Neuronal stem cell (in vitro differentiated cells): ENCODE data around the gene SLC2A9.

Source experiments
- DNase-seq: peaks from one replicate; pipeline ENCODE4 v3.0.0-alpha.2; 2013; ENCODE audit warnings: low spot score
- H2AFZ ChIP-seq: one replicate; pipeline ENCODE4 v1.6.1; 2013; ENCODE audit warnings: mild to moderate bottlenecking, low read length, inconsistent platforms
- H2AK5ac ChIP-seq: 2 replicates; pipeline ENCODE4 v1.6.1; 2013; ENCODE audit warnings: low read depth, mild to moderate bottlenecking, inconsistent platforms, low read length, moderate library complexity, mixed read lengths
- H2BK120ac ChIP-seq: 2 replicates; pipeline ENCODE4 v1.6.1; 2013; ENCODE audit warnings: low read depth, mild to moderate bottlenecking, inconsistent platforms, low read length, moderate library complexity, mixed read lengths
- H2BK12ac ChIP-seq: one replicate; pipeline ENCODE4 v1.6.1; 2013; ENCODE audit warnings: low read length, inconsistent platforms
- H2BK15ac ChIP-seq: 2 replicates; pipeline ENCODE4 v1.6.1; 2013; ENCODE audit warnings: mild to moderate bottlenecking, low read length, inconsistent platforms, mixed read lengths
- H2BK5ac ChIP-seq: one replicate; pipeline ENCODE4 v1.6.1; 2013; ENCODE audit warnings: inconsistent platforms, mild to moderate bottlenecking, low read length, moderate library complexity
- H3K14ac ChIP-seq: one replicate; pipeline ENCODE4 v1.6.1; 2013; ENCODE audit warnings: low read length, inconsistent platforms
- H3K18ac ChIP-seq: 2 replicates; pipeline ENCODE4 v1.6.1; 2013; ENCODE audit warnings: low read length, inconsistent platforms
- H3K23ac ChIP-seq: 2 replicates; pipeline ENCODE4 v1.6.1; 2013; ENCODE audit warnings: low read depth, mild to moderate bottlenecking, mixed read lengths, low read length, inconsistent platforms; ENCODE audit not compliant: poor library complexity
- H3K27ac ChIP-seq: replicated peaks from 3 replicates; pipeline ENCODE4 v1.5.1; 2013; ENCODE audit warnings: low read length, inconsistent platforms
- H3K27me3 ChIP-seq, 3 experiments: 2 replicates each; pipeline ENCODE4 v1.6.1; 2013; ENCODE audit warnings: low read length in 3 of 3, mild to moderate bottlenecking in 2 of 3, inconsistent platforms in 1 of 3, low read depth in 1 of 3, mixed read lengths in 1 of 3, moderate library complexity in 1 of 3; ENCODE audit not compliant: control insufficient read depth in 3 of 3, insufficient read depth in 3 of 3
- H3K36me3 ChIP-seq, 2 donors: replicated peaks in 1 of 2; 2 replicates each; pipeline ENCODE4 v1.6.1; 2013; ENCODE audit warnings: low read length in 2 of 2; ENCODE audit not compliant: control insufficient read depth in 2 of 2, insufficient read depth in 2 of 2
- H3K4ac ChIP-seq: 2 replicates; pipeline ENCODE4 v1.6.1; 2013; ENCODE audit warnings: inconsistent platforms, mild to moderate bottlenecking, low read length, moderate library complexity
- H3K4me1 ChIP-seq, 2 donors: 1 replicate in 1 of 2; 2 replicates in 1 of 2; pipeline ENCODE4 v1.6.1; 2013; ENCODE audit warnings: low read length in 2 of 2, low read depth in 1 of 2; ENCODE audit not compliant: control insufficient read depth in 2 of 2, insufficient read depth in 1 of 2
- H3K4me2 ChIP-seq: one replicate; pipeline ENCODE4 v1.6.1; 2013; ENCODE audit warnings: mild to moderate bottlenecking, low read length, inconsistent platforms; ENCODE audit not compliant: insufficient read depth, poor library complexity, severe bottlenecking
- H3K4me3 ChIP-seq, 2 donors: 2 replicates each; pipeline ENCODE4 v1.5.1; 2013; ENCODE audit warnings: low read length in 2 of 2, mild to moderate bottlenecking in 2 of 2, inconsistent platforms in 1 of 2, moderate library complexity in 1 of 2
- H3K79me1 ChIP-seq: one replicate; pipeline ENCODE4 v1.6.1; 2013; ENCODE audit warnings: low read depth, mild to moderate bottlenecking, inconsistent platforms, low read length, moderate library complexity
- H3K9ac ChIP-seq: one replicate; pipeline ENCODE4 v1.6.1; 2013; ENCODE audit warnings: mild to moderate bottlenecking, low read depth, low read length, inconsistent platforms; ENCODE audit not compliant: poor library complexity
- H3K9me3 ChIP-seq, 2 donors: replicated peaks in 1 of 2; 2 replicates each; pipeline versions ENCODE3 to v1.6.1; 2013; ENCODE audit warnings: low read length in 2 of 2, mild to moderate bottlenecking in 2 of 2, inconsistent platforms in 1 of 2, low read depth in 1 of 2, mixed read lengths in 1 of 2, moderate library complexity in 1 of 2; ENCODE audit not compliant: control insufficient read depth in 2 of 2, insufficient read depth in 1 of 2
- H4K8ac ChIP-seq: one replicate; pipeline ENCODE4 v1.6.1; 2013; ENCODE audit warnings: low read depth, mild to moderate bottlenecking, inconsistent platforms, low read length, moderate library complexity
- H4K91ac ChIP-seq: one replicate; pipeline ENCODE4 v1.6.1; 2013; ENCODE audit warnings: low read length, low read depth, mild to moderate bottlenecking, inconsistent platforms; ENCODE audit not compliant: poor library complexity
- WGBS, 2 donors: extraction: QIAGEN DNeasy Blood & Tissue Kit; methylation state at CpG; one replicate each; pipeline ENCODE4 v1.1.7; 2013; ENCODE audit warnings: missing lambda C conversion rate in 2 of 2, mixed read lengths in 1 of 2; ENCODE audit not compliant: insufficient read length in 2 of 2, insufficient replicate concordance in 1 of 2; ENCODE audit errors: extremely low coverage in 2 of 2; 5-methylcytosine and 5-hydroxymethylcytosine counted together

SLC2A9 gene

DNA sequence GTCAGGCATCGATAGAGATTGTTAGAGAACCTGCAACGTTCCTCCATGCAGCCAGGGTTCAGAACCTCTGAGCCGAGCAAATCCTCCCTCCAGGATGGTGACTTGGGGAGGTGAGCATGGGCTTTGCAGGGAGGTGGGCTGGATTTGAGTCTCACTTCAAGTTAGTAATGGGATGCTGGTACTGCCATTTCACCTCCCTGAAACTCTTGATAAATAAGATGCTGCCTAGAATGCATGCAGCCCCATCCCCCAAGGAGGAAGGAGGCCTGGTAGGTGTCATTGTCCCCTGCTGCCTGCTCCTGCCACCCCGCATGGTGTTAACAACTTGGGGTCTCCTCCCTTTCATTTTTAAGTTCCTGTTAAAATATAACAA lies 35.7 kb upstream of the SLC2A9 start:
- no CpG with 5 or more reads among the region's 4 CpGs for WGBS, 2 donors
- no peak overlapping the region for H3K14ac ChIP-seq
- no peak overlapping the region for H3K27ac ChIP-seq
- H2AK5ac ChIP-seq: no peak overlapping the region
- no peak for DNase-seq
- H3K9me3 ChIP-seq: no peaks in the 10 kb centered on the region
- H3K4ac ChIP-seq: no peak overlapping the region
- no peak overlapping the region for H2BK120ac ChIP-seq
- no peak overlapping the region for H2BK5ac ChIP-seq
- no peaks in the 10 kb centered on the region for H3K27me3 ChIP-seq
- H3K4me1 ChIP-seq: peaks cover 0 to 6% of the 10 kb centered on the region in 2 donors
- no peak overlapping the region for H4K8ac ChIP-seq
- no peak overlapping the region for H3K18ac ChIP-seq
- H3K79me1 ChIP-seq: no peaks in the 10 kb centered on the region
- H3K4me2 ChIP-seq: no peak overlapping the region
- H3K4me3 ChIP-seq: no peak overlapping the region
- H3K36me3 ChIP-seq: no peaks in the 10 kb centered on the region
- H2AFZ ChIP-seq: no peak overlapping the region
- H3K9ac ChIP-seq: no peak overlapping the region
- H4K91ac ChIP-seq: no peak overlapping the region
- H2BK15ac ChIP-seq: no peak overlapping the region
- H2BK12ac ChIP-seq: no peak overlapping the region
- no peak overlapping the region for H3K23ac ChIP-seq

DNA sequence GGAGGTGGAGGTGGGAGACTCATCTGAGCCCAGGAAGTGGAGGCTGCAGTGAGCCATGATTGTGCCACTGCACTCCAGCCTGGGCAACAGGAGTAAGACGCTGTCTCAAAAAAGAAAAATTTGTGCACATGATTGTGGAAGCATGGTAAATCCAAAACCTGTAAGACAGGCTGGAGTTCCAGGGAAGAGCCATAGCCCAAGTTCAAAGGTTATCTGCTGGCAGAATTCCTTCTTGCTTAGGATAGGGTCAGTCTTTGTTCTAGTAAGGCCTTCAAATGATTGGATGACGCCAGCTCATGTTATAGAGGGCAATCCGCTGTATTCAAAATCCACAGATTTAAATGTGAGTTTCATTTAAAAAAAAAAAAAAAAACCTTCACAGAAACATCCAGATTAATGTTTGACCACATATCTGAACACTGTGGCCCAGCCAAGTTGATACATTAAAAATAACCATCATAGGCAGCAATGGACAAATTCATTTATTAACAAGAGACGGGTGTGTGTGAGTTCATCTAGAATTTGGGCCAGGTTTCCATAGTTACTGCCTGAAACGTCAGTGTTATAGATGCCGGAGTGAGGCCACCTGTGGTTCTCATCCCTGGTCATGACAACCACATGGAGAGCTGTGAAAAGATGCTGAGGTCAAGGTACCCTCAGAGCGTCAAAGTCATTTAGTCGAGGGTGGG lies 35.2 kb upstream of the SLC2A9 start:
- no CpG with 5 or more reads among the region's 8 CpGs for WGBS, 2 donors
- Histone ChIP-seq H2BK5ac (no peak overlapping the region), H3K79me1 (no peaks in the 10 kb centered on the region)

DNA sequence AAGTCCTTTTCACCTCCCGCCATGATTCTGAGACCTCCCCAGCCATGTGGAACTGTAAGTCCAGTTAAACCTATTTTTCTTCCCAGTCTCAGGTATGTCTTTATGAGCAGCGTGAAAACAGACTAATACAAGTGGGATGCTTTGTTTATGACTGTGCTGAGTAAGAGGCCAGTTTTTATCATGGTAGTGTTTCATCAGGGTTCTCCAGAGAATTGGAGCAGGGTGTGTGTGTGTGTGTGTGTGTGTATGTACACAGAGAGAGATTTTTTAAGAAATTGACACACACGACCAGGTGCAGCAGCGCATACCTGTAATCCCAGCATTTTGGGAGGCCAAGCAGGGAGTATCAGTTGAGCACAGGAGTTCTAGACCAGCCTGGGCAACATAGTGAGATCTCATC lies 34.6 kb upstream of the SLC2A9 start:
- Histone ChIP-seq H3K9ac (no peak overlapping the region), H3K36me3 (no peaks in the 10 kb centered on the region), H2BK15ac (no peak overlapping the region), H3K79me1 (no peaks in the 10 kb centered on the region), H3K23ac (no peak overlapping the region), H2AK5ac (no peak overlapping the region), H4K91ac (no peak overlapping the region), H3K18ac (no peak overlapping the region), H2BK5ac (no peak overlapping the region), H3K14ac (no peak overlapping the region), H2BK120ac (no peak overlapping the region), H3K27me3 (no peaks in the 10 kb centered on the region), H3K9me3 (no peaks in the 10 kb centered on the region), H2BK12ac (no peak overlapping the region), H3K4me1 (peaks cover under 1 to 8% of the 10 kb centered on the region in 2 donors), H3K27ac (no peak overlapping the region), H3K4me2 (no peak overlapping the region), H4K8ac (no peak overlapping the region), H3K4ac (no peak overlapping the region), H2AFZ (no peak overlapping the region), H3K4me3 (no peak overlapping the region)
- no CpG with 5 or more reads among the region's 4 CpGs for WGBS, 2 donors
- DNase-seq: no peak

More for the DNA sequence above, 35.2 kb upstream of the SLC2A9 start:
- Histone ChIP-seq H4K8ac (no peak overlapping the region), H3K9ac (no peak overlapping the region), H3K9me3 (no peaks in the 10 kb centered on the region), H3K4ac (no peak overlapping the region), H3K4me1 (peaks cover 0 to 6% of the 10 kb centered on the region in 2 donors), H2BK12ac (no peak overlapping the region), H2BK15ac (no peak overlapping the region), H3K4me2 (no peak overlapping the region), H3K4me3 (no peak overlapping the region), H3K18ac (no peak overlapping the region), H4K91ac (no peak overlapping the region), H3K36me3 (no peaks in the 10 kb centered on the region), H3K14ac (no peak overlapping the region), H2AK5ac (no peak overlapping the region), H3K23ac (no peak overlapping the region), H3K27ac (no peak overlapping the region), H2AFZ (no peak overlapping the region), H3K27me3 (no peaks in the 10 kb centered on the region), H2BK120ac (no peak overlapping the region)
- no peak for DNase-seq

DNA sequence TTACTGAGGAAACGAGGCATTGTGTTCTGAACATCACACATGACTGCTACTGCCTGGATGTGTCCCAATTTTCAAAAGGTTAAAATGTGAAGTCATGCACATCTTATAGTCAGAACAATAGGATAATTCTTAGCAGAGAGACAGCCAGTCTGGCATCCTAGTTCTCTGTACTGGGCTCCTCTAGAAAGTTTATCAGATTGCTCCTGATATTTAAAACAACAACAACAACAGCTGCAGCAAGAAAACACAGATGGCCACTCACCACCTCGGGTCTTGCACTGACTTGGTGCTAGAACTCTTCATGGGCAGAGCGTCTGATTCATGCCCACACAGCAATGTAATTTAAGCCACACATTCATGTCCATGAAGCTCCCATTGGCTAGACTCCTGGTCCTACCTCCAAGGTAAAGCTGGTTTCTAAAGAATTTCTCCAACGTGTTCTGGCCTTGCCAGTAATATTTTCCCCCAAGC lies 33.3 kb upstream of the SLC2A9 start:
- no peak overlapping the region for H3K18ac ChIP-seq
- H3K4me3 ChIP-seq: no peak overlapping the region
- no peak overlapping the region for H2AFZ ChIP-seq
- H3K4ac ChIP-seq: no peak overlapping the region
- no peak overlapping the region for H3K14ac ChIP-seq
- H3K23ac ChIP-seq: no peak overlapping the region
- H2BK5ac ChIP-seq: no peak overlapping the region
- no peak overlapping the region for H3K27ac ChIP-seq
- H4K8ac ChIP-seq: no peak overlapping the region
- H2BK120ac ChIP-seq: no peak overlapping the region
- H2AK5ac ChIP-seq: no peak overlapping the region
- no peak overlapping the region for H2BK15ac ChIP-seq
- no peaks in the 10 kb centered on the region for H3K36me3 ChIP-seq
- no peak for DNase-seq
- no peak overlapping the region for H3K4me2 ChIP-seq
- no peaks in the 10 kb centered on the region for H3K79me1 ChIP-seq
- no peaks in the 10 kb centered on the region for H3K27me3 ChIP-seq
- no peak overlapping the region for H4K91ac ChIP-seq
- H3K4me1 ChIP-seq: peaks cover 8 to 15% of the 10 kb centered on the region in 2 donors
- no peak overlapping the region for H2BK12ac ChIP-seq
- WGBS, 2 donors: no CpG with 5 or more reads among the region's 4 CpGs
- H3K9me3 ChIP-seq: no peaks in the 10 kb centered on the region
- no peak overlapping the region for H3K9ac ChIP-seq
